KG1 (cell line): ENCODE measurements around the gene POLN.
"Not testable (repeated sequence)": the region's sequence is repeated elsewhere in the genome, so short reads cannot be mapped to it uniquely, and the experiment has no call there.

Experiments
- DNase-seq: peaks from one replicate; lab custom pipeline; 2025; lab: John Stamatoyannopoulos, UW

The POLN gene

GRCh38 chr4:2040391-2041238, 201.3 kb downstream of the POLN start:
- DNase-seq: no peak

GRCh38 chr4:2036866-2037265, 205.1 kb downstream of the POLN start:
- no peak for DNase-seq

- no peak for DNase-seq
Observed at GRCh38 chr4:2036327-2036726, 205.6 kb downstream of the POLN start.

GRCh38 chr4:2031161-2031560, 210.8 kb downstream of the POLN start:
- not testable (repeated sequence) for DNase-seq

GRCh38 chr4:2027120-2027519, 214.8 kb downstream of the POLN start:
- not testable (repeated sequence) for DNase-seq

- DNase-seq: no peak
Observed at GRCh38 chr4:2025817-2026216, 216.1 kb downstream of the POLN start.

- DNase-seq: no peak
Observed at GRCh38 chr4:2024683-2025082, 217.2 kb downstream of the POLN start.
